GM18951 (cell line): ENCODE measurements around the gene EXOC3.
A peak's percentile ranks its signal among the peaks of the same experiment; 100 is the strongest.
"Not testable (repeated sequence)": the region's sequence is repeated elsewhere in the genome, so short reads cannot be mapped to it uniquely, and the experiment has no call there.

ENCODE experiments used
- POLR2A ChIP-seq: IDR thresholded peaks from 4 replicates; pipeline ENCODE4 v1.6.1; 2011; ENCODE audit warnings: mild to moderate bottlenecking; ENCODE audit not compliant: insufficient read length, insufficient read depth; ENCODE audit errors: extremely low read depth
- in situ Hi-C: fragments of 300-500 bp; cut with MboI; formaldehyde crosslinking; loops from one replicate; pipeline ENCODE4 v1.12.0; 2022; ENCODE audit warnings: low sequenced_read_pairs, mixed read lengths, inconsistent platforms; ENCODE audit not compliant: unreplicated experiment

EXOC3 gene

GRCh38 chr5:442335-443238 lies at the start of gene EXOC3:
Gene EXOC3, plus strand, starts transcription at chr5:443176. Its CDS starts 3,030 bp downstream, at chr5:446206.
- TF ChIP-seq POLR2A: peak; percentile 92
- in situ Hi-C loops: no loop called here

GRCh38 chr5:393846-394275 lies 49.1 kb upstream of the EXOC3 start:
- in situ Hi-C loops: no loop called here

DNA sequence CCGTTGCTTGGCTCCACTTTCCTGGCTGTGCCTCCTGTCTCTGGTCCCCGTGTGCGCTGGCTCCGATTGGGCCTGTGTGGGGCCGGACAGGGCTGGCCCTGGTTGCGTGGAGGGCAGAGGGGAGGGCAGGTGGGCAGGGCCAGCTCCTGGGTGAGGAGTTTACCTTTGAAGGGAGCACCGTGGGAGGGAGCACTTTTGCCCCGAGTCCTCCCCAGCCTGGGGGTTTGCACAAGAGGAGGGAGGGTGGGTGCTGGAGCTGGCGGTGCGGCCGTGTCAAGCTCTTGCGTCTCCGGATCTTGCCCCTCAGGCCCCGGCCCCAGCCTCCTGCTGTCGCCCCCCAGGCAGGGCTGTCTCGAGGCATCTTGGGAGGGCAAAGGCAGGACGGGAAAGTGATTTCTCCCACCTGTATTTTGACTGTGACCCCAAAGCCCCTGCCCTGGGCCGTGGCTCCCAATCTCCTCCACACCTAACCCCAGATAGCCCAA lies 48.3 kb upstream of the EXOC3 start:
- in situ Hi-C loops: no loop called here

More at GRCh38 chr5:393846-394275, 49.1 kb upstream of the EXOC3 start:
- TF ChIP-seq POLR2A: no peak

GRCh38 chr5:395156-395920 lies 47.6 kb upstream of the EXOC3 start:
- in situ Hi-C loops: no loop called here
- TF ChIP-seq POLR2A: no peak

More for the DNA sequence above, 48.3 kb upstream of the EXOC3 start:
- TF ChIP-seq POLR2A: no peak

DNA sequence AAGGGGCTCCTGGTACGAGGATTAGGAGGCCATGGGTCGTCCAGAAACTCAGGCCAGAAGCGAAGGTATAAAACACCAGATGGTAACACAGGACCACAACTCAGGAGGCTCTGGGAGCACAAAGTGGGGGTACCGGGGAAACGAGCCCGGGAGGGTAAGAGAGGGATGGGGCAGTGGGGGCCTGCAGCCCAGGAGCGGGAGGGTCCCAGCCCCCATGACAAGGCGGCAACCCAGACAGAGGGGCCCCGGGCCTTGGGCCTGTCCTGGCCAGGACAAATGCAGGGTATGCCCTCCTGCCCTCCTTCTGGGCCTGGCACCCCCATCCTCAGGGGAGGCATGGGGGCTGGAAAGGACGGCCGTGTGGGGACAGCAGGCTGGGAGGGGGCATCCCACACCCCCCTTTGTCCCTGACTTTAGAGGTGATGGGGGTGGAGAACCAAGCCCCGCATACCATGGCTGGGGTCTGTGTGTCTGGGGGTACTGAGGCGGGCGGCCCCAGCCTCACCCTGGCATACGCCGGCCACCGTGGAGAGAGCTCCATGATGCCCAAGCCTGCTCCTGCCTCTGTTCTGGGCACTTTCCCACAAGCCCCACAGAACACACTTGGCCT lies 47.0 kb upstream of the EXOC3 start:
- in situ Hi-C loops: no loop called here
- TF ChIP-seq POLR2A: no peak

DNA sequence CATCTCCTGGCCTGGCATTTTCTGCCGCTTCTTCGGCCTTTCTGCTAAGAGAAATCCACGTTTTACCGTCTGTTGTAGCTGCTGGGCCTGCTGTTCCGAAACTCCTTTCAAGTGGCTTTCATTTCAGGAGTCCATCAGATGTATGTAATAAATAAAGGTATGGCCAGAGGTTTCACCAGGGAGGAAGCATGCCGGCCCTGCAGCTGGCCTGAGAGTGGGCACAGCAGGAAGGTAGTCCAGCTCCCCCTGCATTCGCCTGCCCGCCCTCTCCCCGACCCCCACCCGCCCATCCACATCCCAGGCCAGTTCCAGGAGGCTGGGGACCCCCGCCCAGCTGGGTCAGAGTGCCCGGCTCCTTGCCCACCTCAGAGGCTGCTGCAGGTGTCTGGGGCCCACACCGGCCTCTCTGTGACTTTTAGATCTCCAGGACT lies 46.4 kb upstream of the EXOC3 start:
- in situ Hi-C loops: no loop called here
- no peak for TF ChIP-seq POLR2A

- in situ Hi-C loops: not testable (repeated sequence)
Measured at GRCh38 chr5:398141-398474, 44.9 kb upstream of the EXOC3 start.

DNA sequence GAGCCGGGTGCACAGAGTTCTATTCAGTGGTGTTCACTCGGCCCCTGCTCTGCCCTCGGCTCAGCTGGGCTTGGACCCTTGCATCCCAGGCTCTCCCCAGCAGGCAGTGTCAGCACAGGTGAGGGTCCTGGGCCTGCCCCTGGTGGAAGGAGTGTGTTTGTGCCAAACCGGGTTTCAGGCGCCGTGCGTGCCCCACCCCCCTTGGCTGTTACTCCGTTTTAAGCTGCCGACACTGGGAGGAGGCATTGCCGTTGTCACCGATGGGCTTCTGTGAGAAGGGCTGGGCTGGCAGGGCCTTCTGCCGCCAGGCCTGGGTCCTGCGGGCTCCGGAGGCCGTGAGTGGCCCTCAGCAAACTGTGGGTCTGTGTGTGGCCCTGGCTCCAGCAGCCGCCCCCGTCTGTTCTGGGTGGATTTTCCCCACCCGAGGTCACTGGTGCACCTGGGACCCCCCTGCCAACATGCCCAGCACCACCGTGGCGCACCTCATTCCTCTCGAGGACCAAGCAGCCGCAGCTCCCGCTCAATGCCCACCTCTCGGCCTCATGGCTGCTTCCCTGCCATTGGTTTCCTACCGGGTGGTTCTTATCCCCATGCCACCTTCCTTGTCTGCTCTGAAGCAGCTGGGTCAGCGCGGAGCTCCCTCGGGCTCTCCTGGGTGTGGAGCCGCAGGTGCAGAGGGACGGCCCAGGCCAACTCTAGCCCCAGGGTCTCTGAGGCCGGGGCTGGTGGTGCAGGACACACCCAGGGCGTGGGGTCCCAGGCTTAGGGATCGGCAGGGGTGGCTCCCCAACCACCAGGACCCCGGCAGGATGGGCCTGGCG lies 44.3 kb upstream of the EXOC3 start:
- in situ Hi-C loops: no loop called here
- no peak for TF ChIP-seq POLR2A

DNA sequence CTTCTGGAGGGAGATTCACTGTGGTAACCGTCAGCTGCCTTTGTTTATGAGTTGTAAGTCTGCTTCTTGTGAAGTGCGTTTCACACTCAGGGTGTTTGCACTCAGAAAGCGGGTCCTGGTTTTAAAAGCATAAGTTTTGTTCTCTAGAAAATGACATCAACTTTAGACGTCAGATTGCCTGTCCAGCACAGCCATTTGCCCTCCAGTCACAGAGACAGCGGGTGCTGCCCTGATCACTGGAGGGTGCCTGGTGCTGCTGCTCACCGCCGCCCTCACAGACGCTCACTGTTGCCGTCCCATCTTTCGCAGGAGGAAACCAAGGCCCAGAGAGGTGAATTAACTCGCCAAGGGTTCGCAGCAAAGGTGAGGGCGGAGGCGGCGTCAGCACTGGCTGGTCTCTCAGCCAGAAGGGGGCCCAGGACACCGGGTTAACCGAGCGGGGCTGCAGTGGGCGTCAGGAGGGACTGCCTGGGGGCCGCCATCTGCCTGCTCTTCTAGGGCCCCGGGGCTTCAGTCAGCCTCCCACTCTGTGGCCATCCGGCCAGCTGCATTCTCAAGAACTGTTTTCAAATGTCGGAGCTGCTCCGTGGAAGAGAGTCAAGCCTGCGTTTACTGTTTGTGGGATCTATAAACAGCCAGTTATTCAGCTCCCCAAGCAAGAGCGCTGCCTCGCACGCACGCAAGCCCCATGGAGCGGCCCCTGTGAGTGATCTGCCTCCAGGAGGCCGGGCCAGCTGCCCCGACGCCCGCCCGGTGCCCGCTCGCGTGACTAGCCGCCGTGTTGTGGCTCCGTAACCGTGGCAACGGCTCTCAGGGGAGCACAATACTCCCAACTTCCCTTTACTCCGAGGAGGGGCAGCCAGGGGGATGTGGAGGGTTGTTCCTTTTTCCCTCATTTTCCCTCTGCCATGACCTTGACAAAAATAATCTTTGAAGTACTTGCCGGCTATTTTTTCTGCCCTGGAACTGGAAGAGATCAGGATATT lies 43.4 kb upstream of the EXOC3 start:
- in situ Hi-C loops: no loop called here
- TF ChIP-seq POLR2A: peak; percentile 50

GRCh38 chr5:400282-401145 lies 42.5 kb upstream of the EXOC3 start:
- no peak for TF ChIP-seq POLR2A
- in situ Hi-C loops: no loop called here
